Kidney epithelial cell (primary cell): Measurements from ENCODE around the gene DOHH. TPM values are rescaled to one million over a fixed set of nuclear protein-coding genes. Genes with fewer than 3 reads are reported as not detected.

Experiments used
- DNase-seq: peaks from one replicate; pipeline ENCODE4 v3.0.0-alpha.2; 2010; ENCODE audit warnings: low read depth
- H3K27me3 ChIP-seq: 2 replicates; pipeline ENCODE4 v1.6.0; 2011; ENCODE audit warnings: low read length; ENCODE audit not compliant: control insufficient read depth, insufficient read depth
- H3K36me3 ChIP-seq: 2 replicates; pipeline ENCODE4 v1.5.1; 2011; ENCODE audit warnings: low read length; ENCODE audit not compliant: control insufficient read depth, insufficient read depth
- H3K4me3 ChIP-seq: 2 replicates; pipeline ENCODE4 v1.5.1; 2011; ENCODE audit warnings: low read depth, mild to moderate bottlenecking, control low read depth, low read length
- CTCF ChIP-seq: IDR thresholded peaks from 2 replicates; pipeline ENCODE4 v1.5.1; 2011; ENCODE audit warnings: mild to moderate bottlenecking, moderate library complexity, low read length, control low read depth, inconsistent platforms; ENCODE audit not compliant: insufficient read depth, poor library complexity, severe bottlenecking
- total RNA-seq: library from RNA; depleted of rRNA; stranded (reverse); fragments of >200 nt; gene quantifications from 2 replicates; pipeline ENCODE4 v1.2.3, GENCODE V29; 2015

Gene DOHH
- total RNA-seq, 1 donor from 2014 or later = 33.0 TPM

DNA sequence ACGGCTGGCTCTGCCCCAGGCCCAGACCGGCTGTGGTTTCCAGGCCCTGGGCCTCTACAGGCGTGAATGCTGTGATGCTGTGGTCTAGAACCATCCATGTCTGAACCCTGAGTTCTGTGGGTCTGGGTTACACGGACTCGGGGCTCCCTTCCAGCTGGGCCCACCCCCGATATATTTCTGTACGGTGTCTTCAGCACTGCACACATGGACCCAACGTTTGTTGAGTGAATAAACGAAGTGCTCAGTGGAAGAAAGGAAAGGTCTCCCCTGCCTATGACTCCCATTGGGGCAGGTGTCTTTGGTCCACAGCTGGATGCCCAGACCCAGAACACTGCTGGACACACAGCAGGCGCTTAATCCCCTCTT lies 45.2 kb upstream of the DOHH start:
- H3K36me3 ChIP-seq = peaks cover 2% of the 10 kb centered on the region
- H3K4me3 ChIP-seq = no peak overlapping the region
- DNase-seq = no peak
- H3K27me3 ChIP-seq = no peaks in the 10 kb centered on the region
- TF ChIP-seq CTCF = no peak

- no peak overlapping the region for H3K4me3 ChIP-seq
Observed at GRCh38 chr19:3544742-3545668, 44.5 kb upstream of the DOHH start.

DNA sequence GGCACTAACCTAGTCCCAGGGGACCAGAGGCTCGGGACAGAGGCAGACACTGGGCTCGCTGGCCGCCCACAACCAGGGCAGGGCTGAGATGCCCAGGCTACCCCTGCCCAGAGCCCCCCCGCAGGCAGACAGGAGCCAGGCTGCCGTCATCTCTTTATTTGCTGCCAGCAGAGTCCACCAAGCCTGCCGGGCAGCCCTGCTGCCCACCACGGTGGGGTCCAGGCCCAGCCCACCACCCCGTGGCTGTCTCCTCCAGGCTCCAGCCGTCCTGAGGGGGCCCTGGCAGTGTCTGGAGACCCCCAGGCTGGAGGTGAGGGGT lies 43.5 kb upstream of the DOHH start:
- no peak for TF ChIP-seq CTCF
- Histone ChIP-seq H3K4me3 (no peak overlapping the region), H3K27me3 (no peaks in the 10 kb centered on the region), H3K36me3 (peaks cover 2% of the 10 kb centered on the region)
- no peak for DNase-seq

More at GRCh38 chr19:3544742-3545668, 44.5 kb upstream of the DOHH start:
- DNase-seq = no peak
- peak; percentile 99 for TF ChIP-seq CTCF
- Histone ChIP-seq H3K27me3 (no peaks in the 10 kb centered on the region), H3K36me3 (peaks cover 2% of the 10 kb centered on the region)

DNA sequence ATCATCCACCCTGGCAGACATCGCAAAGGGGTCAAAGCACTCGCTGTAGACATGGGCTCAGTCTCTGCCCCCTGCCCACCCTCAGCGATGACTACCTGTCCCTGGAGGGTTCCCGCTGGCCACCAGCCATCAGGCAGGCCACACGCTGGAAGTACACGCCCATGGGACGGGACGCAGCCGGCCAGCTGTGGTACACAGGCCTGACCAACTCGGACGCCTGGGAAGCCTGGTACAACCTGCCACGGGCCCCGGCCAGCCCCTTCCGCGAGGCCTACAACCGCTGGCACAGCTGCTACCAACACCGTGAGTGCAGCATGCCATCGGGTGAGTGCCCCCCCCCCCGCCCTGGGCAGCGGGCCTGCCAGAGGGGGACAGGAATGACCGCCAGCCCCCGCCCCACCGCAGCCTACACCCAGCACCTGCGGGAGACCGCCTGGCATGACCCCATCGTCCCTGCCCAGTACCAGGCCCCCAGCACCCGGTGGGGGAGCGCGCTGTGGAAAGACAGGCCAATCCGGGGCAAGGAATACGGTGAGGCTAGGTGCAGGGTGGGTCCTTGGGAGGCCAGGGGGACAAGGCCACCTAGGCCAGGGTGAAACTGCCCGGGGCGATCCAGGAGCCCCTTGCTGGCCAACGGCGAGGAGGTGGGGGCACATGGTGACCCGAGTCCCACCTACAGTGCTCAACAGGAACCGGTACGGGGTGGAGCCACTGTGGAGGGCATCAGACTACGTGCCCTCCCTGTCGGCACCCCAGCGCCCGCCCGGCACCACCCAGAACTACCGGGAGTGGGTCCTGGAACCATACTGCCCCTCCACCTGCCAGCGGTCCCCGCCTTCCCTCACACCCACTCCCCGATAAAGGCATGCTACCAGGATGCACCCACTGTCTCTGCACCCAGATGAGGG lies 42.9 kb upstream of the DOHH start:
- TF ChIP-seq CTCF = no peak
- Histone ChIP-seq H3K36me3 (peaks cover 2% of the 10 kb centered on the region), H3K4me3 (no peak overlapping the region), H3K27me3 (no peaks in the 10 kb centered on the region)
- DNase-seq = no peak

DNA sequence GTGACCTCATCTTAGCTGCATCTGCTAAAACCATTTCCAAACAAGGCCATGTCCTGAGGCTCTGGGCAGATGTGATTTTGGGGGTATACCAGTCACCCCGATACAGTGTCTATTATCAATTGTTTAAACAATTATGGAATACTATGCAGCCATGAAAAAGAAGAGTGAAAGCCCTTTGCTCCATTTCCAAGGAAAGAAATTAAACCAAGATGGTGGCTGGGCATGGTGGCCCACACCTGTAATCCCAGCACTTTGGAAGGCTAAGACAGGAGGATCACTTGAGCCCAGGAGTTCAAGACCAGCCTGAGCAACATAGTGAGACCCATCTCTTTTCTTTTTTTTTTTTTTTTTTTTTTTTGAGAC lies 39.3 kb upstream of the DOHH start:
- DNase-seq = no peak
- TF ChIP-seq CTCF = no peak
- no peak overlapping the region for H3K4me3 ChIP-seq
- H3K36me3 ChIP-seq = peaks cover 4% of the 10 kb centered on the region
- H3K27me3 ChIP-seq = no peaks in the 10 kb centered on the region
